ENCODE results near the gene PHF2. TPM values are rescaled to one million over a fixed set of nuclear protein-coding genes. Genes with fewer than 3 reads are reported as not detected.

PHF2 gene
- total RNA-seq, 1 donor from 2014 or later = 14.2 TPM

DNA sequence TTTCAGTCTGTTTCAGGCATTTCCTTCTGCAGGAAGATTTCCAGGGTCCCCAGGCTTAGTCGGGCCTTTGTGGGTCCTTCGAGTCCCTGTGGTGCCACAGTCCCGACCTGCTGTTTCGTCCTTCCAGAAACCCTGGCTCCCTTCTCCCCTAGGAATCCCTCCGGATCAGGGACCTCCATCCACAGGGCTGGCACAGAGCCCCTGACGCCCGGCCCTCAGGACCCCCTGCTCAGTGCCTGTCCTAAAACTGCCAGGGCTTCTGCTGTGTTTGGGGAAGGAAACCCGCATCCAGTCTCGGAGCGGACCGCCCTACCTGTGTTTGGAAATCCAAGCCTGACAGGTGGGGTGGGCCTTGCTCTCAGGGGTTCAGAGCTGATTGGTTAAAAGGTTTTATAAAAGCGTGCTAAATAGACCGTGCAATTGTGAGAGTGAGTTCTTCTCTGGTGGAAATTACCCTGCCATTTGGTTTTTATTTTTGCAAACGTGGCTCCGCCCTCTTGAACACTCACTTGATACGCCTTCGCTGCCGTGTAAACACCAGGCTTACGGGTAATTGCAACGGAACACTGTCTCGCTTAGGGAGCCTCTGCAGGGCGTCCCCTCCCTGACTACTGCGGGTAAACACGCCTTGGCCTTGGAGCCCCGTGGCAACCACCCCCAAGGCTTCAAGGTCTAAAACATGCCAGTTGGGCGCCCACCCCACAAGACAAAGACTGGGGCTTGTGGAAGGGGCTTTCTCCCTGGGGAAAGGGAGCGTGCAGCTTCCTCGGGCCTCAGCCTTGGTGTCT lies 121.2 kb downstream of the PHF2 start:
- no peak for DNase-seq (ENCODE audit: low read depth, low spot score)

DNA sequence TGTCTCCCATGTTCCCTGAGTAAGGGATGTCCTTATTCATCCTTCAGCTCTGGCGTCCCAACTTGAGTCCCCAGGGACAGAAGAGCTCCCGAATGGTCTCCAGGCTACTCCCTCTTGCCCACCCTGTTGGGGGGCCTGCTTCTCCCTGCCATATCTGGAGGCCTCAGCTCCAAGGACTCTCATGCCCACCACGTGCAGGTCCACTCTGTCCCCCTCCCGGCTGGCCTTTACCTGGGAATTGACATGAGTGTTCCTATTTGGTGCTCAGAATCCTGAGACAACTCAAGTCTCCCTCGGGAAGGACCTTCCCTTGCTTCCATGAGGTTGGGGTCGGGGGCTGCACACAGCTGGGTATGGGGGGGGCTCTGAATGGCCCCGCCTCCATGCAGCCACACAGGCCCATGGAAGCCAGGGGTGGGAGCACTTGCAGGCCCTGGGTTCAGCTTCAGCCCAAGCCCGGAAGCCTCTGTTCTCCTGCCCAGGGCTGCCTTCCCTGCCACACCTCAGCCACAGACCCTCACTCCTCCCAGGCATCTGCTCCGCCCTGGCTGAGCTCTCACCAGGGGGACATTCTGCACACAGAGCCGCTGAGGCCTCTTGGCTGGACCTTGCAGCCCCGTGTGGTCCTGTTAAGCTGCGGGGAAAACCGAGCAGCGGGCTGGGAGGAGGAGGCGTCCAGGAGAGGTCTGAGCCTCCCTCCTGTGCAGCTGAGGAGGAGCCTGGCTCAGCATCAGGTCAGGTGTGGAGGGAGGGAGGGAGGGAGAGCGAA lies 121.9 kb downstream of the PHF2 start:
- no peak for DNase-seq (ENCODE audit: low read depth, low spot score)

DNA sequence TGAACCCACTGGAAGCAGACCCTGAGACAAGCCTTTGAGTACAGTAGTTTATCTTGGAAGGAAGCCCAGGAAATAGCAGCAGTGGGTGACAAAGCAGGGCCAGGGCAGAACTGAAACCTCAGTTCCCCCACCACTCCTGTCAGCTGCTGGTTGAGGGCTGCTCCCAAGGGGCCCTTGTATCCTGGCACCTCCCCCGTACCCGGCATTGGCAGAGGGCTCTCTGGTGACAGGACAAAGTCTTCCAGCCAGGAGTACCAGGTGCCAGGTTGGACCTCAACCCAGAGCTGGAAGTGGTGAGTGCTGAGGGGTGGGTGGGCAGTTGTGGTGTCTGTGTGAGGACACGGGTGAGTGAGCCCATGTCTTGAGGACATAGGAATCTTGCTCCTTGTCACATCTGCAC lies 123.3 kb downstream of the PHF2 start:
- DNase-seq (ENCODE audit: low read depth, low spot score) = no peak

DNA sequence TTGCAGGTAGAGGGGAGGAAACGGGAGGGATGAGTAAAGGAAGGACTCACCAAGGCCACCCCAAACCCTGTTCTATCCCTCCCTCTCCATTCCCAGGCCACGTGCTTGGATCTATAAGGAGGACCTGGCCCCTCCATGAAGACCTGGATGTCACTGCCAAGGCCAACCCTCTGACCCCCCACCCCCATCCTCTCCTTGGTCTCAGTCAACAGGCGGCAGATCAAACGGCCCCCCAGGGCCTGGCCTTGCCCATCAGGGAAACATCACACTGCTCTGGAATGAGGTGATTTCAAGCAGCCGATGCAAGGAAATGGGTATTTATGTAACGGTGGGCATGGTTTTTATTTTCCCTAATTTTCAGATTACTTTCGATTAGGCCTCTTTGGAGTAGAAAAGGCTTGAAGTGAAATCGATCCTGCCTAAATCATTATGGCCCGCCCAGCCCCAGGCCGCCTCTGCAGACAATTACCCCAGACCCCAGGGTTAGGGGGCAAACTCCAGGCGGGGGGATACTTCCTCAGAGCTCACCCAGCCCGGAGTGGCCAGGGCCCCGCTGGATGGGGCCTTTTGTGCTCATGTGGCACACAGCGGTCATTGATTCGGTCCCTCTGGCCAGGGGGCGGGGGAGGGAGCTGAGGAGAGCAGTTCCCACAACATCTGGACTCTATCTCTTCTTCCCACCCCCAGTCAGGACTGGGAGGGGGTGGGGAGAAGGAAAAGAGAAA lies 125.3 kb downstream of the PHF2 start:
- DNase-seq (ENCODE audit: low read depth, low spot score) = no peak

DNA sequence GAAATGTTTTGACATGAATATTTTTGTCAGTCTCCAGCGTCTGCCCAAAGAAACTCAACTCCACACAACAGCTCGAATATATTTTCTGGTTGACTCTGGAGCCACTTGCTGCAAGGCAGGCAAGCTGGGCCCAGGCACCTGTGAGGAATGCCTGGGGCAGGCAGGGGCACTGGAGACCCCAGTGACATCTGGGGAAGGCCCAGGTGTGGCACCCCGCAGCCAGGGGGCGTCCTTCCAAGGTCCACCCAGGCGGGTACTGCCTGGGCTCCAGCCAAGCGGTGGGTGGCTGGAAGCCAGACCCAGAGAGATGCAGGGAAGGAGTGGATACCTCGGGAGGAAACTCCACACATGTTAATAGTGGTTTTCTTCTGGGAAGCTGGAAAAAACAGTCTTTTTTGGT lies 125.9 kb downstream of the PHF2 start:
- DNase-seq (ENCODE audit: low read depth, low spot score) = no peak

DNA sequence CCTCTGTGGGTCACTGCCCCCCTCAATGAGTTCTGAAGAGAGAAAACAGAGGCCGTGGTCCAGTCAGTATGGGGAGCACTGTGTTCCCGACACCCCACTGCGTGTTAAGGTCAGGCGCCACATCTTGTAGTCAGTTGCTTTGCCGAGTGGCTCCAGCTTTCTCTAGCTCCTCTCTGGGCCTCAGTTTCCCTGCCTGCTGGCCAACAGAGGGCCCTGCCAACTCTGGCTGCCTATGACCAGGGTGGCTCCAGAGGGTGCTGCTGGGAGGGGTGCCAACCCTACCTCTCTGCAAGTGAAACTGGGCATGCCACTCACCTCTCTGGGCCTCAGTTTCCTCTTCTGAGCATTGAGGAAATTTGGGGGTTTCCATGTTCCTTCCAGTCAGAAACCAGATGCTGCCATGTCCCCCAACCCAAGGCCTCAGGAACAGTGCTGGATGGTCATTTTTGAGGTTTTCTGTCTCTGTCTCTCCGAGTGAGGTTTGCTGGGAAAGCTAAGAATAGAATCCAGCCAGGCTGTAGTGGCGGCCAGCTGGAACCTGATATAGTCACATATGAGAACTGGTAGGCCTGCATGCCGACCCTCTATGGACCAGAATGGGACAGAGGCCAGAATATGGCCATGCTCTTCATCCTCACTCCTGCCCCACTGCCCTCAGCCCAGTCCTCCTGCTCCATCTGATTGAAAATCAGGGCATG lies 132.1 kb downstream of the PHF2 start:
- no peak for DNase-seq (ENCODE audit: low read depth, low spot score)

DNA sequence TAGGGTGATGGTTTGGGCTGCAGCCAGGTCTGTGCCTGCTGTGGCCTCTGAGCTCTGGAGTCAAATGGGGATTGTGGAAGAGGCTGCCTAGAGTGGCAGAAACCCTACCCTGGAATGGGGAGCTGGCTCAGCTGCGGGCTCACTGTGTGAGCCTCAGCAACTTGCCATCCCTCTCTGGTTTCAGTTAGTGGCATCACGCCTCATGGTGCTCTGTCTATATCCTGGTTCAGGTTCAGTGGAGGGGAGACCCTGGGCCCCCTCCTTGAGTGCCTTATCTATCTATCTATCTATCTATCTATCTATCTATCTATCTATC lies 132.6 kb downstream of the PHF2 start:
- no peak for DNase-seq (ENCODE audit: low read depth, low spot score)

DNA sequence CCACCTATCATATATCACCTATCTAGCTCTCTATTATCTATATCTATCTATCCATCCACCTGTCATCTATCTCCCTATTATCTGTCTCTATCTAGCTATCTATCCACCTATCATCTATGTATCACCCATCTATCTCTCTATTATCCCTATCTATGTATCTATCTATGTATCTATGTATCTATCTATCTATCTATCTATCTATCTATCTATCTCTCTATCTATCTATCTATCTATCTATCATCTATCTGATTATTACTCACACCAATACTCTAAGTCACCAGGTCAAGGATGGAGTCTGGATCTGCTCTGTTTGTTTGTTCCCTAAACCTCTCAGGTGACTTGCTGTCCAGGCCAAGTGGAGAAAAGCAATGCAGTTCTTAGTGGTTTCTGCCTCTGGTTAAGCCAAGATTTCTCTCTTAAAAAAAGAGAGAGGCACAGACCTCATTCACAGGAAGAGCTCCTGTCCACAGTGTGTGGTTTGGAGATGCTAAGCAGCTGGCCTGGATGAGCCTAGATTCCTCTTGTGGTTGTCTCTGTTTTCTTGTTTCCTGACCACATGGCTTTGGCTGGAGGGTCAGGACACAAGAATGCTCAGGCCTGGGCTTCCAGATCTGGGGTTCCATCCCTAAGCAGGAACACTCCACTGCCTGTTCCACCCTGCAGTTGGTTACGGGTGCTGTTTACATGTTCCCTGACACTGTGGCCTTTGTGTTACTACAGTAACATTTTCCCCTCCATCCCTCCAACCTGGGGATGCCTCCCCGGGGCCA lies 133.4 kb downstream of the PHF2 start:
- no peak for DNase-seq (ENCODE audit: low read depth, low spot score)

DNA sequence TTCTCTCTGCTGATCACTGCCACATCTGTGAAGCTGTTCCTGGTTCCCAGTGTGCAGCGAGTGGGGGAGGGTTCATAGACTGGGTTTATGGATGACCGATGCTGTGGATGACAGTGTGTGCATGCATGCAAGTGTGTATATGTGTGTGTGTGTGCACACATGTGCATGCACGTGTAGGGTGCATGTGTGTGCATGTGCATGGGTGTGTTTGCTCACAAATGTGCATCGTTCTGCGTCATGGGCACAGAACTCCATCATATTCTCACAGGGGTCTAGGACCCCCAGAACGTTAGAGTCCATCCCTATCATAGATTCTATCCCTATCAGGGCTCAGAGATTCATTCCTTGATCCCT lies 134.0 kb downstream of the PHF2 start:
- DNase-seq (ENCODE audit: low read depth, low spot score) = no peak

DNA sequence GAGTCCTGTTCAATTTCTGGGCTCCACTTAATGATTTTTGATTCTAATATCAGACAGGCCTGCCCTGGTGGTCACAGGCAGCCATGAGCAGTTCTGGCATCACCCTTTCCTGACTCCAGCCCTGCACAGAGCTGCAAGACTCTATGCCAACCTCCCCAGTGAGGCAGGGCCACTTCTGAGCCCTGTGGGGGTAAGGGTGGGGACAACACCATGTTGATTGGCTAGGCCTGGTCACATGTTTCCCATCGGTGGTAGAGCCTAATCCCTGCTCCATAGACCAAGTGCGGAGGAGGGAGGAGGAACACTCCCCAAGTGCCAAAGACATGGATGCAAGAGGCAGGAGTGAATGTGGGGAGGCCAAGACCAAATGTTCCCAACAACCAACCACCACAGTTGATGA lies 134.6 kb downstream of the PHF2 start:
- DNase-seq (ENCODE audit: low read depth, low spot score) = no peak

DNA sequence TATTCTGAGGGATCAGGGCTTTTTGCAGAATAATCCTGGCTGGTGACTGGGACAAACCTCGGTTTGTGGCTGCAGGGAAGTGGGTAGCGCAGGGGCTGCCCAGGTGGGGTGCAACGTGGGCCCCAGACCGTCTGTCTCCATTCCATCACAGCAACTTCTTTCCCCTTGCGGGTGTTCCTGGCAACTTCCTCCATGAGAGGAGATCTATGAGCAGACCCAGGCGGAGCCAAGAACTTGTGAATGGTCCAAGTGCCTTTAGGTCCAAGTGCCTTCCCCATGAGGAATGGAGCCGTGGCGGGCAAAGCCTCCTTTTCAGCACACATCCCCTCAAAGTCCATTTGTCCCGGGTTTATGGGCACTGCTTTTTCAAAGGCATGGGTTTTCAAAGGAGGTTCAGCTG lies 136.5 kb downstream of the PHF2 start:
- DNase-seq (ENCODE audit: low read depth, low spot score) = no peak

DNA sequence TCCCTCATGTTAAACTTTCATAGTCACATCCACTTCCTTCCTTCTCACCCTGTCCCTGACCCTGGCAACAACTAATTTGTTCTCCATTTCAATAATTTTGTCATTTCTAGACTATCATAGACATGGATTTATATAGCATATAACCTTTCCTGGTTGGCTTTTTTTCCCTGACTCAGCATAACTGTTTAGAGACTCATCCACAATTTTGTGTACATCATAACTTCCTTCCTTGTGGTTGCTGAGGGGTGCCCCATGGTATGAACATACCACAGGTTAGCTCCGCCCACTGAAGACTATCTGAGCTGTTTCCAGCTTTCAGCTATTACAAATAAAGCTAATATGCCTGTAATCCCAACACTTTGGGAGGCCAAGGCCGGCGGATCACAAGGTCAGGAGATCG lies 137.3 kb downstream of the PHF2 start:
- DNase-seq (ENCODE audit: low read depth, low spot score) = no peak

DNA sequence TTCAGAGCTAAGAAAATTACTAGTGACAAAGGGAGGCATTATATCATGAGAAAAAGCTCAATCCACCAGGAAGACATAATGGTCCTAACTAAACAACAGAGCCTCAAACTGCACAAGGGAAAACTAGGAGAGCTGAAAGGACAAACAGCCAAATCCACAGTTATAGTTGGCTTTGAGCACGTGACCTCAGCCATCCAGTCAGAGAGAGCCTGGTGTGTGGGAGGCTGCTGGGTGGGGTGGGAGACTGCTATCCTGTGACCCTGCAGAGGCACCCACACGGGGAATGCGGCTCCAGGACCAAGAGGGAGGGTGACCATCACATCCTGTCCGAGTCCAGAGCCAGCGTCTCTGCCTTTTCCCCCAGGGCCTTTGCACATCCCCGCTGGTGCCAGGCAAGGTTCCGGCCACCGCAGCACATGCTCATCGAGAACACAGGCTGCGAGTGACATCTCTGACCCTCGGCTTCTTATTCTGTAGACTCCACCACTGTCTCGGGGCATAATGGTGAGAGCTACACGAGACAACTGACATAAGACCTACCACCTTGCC lies 145.1 kb downstream of the PHF2 start:
- no peak for DNase-seq (ENCODE audit: low read depth, low spot score)

DNA sequence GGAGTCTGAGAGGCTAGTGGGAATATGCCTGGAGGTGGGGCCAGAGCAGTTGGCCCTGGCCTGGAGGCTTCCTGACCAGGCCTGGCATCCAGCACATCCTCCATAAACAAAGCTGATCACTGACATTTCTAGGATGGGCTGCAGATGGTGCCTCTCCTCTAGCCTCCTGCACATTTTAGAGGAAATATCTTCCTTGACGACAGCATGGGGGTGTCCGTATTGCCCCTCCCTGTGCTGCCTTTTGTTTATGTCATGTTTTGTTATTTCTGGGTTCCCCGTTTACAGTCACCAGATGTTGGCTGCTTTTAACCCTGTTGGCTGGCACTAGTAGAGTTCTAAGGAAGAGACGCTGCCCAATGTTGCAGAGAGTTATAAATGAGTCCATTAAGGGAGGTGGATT lies 148.5 kb downstream of the PHF2 start:
- no peak for DNase-seq (ENCODE audit: low read depth, low spot score)

DNA sequence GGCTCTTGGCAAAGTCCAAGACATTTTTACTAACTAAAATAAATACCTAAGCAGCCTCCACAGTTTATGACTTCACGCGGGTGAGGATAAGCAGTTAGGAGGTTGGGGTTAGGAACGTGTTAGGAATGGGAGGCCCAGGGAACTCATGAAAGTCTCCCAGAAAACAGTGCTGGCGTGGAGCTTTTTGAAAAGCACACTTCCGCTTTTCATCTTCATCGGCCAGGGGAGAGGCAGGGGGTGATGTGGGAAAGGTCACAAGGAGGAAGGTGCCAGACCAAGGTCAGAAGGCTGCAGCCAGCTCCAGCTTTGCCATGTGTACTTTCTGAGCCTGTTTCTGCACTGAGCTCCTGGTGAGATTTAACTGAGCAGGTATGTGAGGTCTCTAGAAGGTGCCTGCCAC lies 149.0 kb downstream of the PHF2 start:
- no peak for DNase-seq (ENCODE audit: low read depth, low spot score)

DNA sequence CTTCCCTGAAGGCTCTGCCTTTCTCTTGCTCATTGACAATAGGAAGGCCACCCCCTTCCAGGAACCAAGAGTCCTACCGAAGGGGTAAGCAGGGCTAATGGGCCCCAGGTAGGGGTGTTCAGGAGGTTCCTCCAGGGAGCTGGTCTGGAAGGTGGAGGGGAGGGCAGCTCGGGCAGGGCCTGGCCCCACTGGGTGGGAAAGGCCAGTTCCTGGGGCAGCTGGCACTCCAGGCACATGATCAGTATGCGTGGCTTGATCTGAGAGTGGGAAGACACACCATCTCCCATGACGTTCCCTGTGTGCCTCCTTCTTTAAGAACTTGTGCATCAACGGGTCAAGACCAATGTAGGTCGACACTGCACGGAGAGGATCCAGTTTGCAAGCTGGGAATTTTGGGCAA lies 149.8 kb downstream of the PHF2 start:
- no peak for DNase-seq (ENCODE audit: low read depth, low spot score)

Other genes with a start within 250 kb of the PHF2 start
- gene FAM120A, start 124.9 kb upstream of the PHF2 start, total RNA-seq = 108 and 148 TPM in 2 replicates
- gene FAM120AOS, start 123.0 kb upstream of the PHF2 start, total RNA-seq = 32.6 and 32.8 TPM in 2 replicates

All from pulmonary artery endothelial cell (primary cell).